ENCODE results near the gene NCAN. TPM values are rescaled to one million over a fixed set of nuclear protein-coding genes. Genes with fewer than 3 reads are reported as not detected.
A peak's percentile ranks its signal among the peaks of the same experiment; 100 is the strongest.

The NCAN gene
- total RNA-seq, 3 donors from 2014 or later (not counting 1 experiment from before 2014, with no cell fraction given): not detected

DNA sequence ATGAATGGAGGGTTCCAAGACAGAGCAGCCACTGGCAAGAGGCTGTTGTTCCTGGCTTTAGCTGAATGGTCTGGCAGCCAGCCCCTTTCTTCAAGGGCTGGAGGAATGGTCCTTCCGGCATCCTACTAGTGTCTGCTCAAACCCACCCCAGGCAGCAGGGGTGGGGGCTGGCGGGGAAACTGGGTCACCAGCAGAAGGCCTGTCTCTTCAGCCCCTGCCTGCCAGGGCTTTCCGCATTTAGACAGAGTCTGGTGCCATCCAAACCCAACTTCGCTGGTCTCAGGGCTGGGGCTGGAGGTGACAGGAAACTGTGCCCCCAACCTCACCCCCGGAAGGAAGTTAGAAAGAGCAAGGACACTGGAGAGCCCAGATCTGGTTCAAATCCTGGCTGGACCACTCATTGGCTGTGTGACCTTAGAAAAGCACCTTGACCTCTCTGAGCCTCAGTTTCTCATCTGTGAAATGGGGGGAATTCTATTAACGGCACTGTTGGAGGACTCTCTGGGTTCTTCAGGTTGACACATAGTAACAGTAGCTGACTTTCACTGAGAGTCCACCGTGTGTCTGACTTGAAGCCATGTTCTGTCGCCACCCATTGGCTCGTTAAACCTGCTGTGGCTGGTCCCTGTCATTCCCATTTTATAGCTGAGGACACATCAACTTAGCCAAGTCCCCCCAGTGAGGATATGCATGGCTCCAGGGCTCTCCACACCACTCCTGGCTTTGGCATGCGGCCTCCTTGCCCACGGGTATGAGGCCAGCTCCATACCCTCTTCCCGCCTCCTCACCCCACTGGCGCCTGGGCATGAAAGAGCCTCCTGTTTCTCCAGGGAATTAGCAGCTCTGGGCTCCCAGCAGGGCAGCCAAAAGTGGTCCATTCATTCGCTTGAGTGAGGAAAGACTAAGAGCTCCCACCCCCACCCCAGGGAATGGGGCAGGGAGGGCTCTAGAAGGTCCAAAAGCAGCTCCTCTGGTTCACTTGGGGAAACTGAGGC lies 6.0 kb upstream of the NCAN start:
- Histone ChIP-seq H3K36me3 (ENCODE audit: control insufficient read depth, insufficient read depth, low read length) (peaks cover 4% of the 10 kb centered on the region), H3K4me1 (ENCODE audit: control insufficient read depth, insufficient read depth, low read length) (peaks cover 41% of the 10 kb centered on the region), H3K9me3 (ENCODE audit: control insufficient read depth, insufficient read depth, low read length) (no peaks in the 10 kb centered on the region), H3K4me3 (ENCODE audit: low read length) (no peak overlapping the region), H3K27me3 (ENCODE audit: control insufficient read depth, insufficient read depth, low read length) (no peaks in the 10 kb centered on the region), H3K27ac (ENCODE audit: low read length) (no peak overlapping the region)
- Mint-ChIP-seq H3K4me1 (peaks cover 24 to 32% of the 10 kb centered on the region in 2 donors), H3K36me3 (no peaks in the 10 kb centered on the region), H3K4me3 (no peak overlapping the region), H3K27me3 (ENCODE audit: low read depth in 2 of 2) (peaks cover 0 to 9% of the 10 kb centered on the region in 2 donors), H3K27ac (no peak overlapping the region), H3K9me3 (peaks cover 0 to 5% of the 10 kb centered on the region in 2 donors)
- intact Hi-C loops (cut with micrococcal nuclease): no loop called here
- 63% methylated on average over 14 of the region's 14 CpGs for WGBS (ENCODE audit: insufficient coverage)
- no peak for ATAC-seq
- TF ChIP-seq, protein P1, sequence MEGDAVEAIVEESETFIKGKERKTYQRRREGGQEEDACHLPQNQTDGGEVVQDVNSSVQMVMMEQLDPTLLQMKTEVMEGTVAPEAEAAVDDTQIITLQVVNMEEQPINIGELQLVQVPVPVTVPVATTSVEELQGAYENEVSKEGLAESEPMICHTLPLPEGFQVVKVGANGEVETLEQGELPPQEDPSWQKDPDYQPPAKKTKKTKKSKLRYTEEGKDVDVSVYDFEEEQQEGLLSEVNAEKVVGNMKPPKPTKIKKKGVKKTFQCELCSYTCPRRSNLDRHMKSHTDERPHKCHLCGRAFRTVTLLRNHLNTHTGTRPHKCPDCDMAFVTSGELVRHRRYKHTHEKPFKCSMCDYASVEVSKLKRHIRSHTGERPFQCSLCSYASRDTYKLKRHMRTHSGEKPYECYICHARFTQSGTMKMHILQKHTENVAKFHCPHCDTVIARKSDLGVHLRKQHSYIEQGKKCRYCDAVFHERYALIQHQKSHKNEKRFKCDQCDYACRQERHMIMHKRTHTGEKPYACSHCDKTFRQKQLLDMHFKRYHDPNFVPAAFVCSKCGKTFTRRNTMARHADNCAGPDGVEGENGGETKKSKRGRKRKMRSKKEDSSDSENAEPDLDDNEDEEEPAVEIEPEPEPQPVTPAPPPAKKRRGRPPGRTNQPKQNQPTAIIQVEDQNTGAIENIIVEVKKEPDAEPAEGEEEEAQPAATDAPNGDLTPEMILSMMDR (IDR thresholded peaks at IDR 0.05): no peak
- DNase-seq: no peak

DNA sequence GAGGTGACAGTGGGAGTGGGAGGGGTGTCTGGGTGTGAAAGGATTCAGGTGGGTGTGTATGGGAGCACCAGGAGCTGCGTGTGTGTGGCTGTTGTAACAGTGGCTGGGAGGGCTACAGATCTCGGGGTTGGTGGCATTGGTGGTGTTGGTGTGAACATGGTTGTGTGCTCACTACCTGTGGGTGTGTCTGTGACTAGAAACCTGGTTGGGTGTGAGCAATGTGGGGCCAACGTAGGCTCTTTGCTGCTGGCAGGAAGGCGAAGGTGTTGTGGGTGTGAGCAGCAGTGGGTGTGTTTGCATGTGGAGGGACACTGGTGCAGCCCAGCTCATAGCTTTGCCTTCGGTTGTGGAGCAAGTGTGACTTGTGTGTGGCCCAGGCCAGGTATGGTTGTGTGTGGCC lies 4.8 kb upstream of the NCAN start:
- peaks cover 36% of the 10 kb centered on the region for H3K4me1 ChIP-seq (ENCODE audit: control insufficient read depth, insufficient read depth, low read length)
- no peaks in the 10 kb centered on the region for H3K9me3 ChIP-seq (ENCODE audit: control insufficient read depth, insufficient read depth, low read length)
- Mint-ChIP-seq H3K27me3 (ENCODE audit: low read depth in 2 of 2) (peaks cover 0 to 15% of the 10 kb centered on the region in 2 donors), H3K4me3 (peak overlapping the region; percentile 26), H3K4me1 (peaks cover 24 to 31% of the 10 kb centered on the region in 2 donors), H3K27ac (peak overlapping the region in 1 of 2 donors; percentile 15), H3K9me3 (peaks cover 0 to 5% of the 10 kb centered on the region in 2 donors), H3K36me3 (no peaks in the 10 kb centered on the region)
- DNase-seq (no peak), ATAC-seq (no peak)
- H3K27me3 ChIP-seq (ENCODE audit: control insufficient read depth, insufficient read depth, low read length): peaks cover 6% of the 10 kb centered on the region
- intact Hi-C loops (cut with micrococcal nuclease): no loop called here
- TF ChIP-seq, protein P1 (IDR thresholded peaks at IDR 0.05): no peak
- H3K4me3 ChIP-seq (ENCODE audit: low read length): no peak overlapping the region
- WGBS (ENCODE audit: insufficient coverage): 41% methylated on average over 5 of the region's 5 CpGs
- no peak overlapping the region for H3K27ac ChIP-seq (ENCODE audit: low read length)
- H3K36me3 ChIP-seq (ENCODE audit: control insufficient read depth, insufficient read depth, low read length): no peaks in the 10 kb centered on the region

DNA sequence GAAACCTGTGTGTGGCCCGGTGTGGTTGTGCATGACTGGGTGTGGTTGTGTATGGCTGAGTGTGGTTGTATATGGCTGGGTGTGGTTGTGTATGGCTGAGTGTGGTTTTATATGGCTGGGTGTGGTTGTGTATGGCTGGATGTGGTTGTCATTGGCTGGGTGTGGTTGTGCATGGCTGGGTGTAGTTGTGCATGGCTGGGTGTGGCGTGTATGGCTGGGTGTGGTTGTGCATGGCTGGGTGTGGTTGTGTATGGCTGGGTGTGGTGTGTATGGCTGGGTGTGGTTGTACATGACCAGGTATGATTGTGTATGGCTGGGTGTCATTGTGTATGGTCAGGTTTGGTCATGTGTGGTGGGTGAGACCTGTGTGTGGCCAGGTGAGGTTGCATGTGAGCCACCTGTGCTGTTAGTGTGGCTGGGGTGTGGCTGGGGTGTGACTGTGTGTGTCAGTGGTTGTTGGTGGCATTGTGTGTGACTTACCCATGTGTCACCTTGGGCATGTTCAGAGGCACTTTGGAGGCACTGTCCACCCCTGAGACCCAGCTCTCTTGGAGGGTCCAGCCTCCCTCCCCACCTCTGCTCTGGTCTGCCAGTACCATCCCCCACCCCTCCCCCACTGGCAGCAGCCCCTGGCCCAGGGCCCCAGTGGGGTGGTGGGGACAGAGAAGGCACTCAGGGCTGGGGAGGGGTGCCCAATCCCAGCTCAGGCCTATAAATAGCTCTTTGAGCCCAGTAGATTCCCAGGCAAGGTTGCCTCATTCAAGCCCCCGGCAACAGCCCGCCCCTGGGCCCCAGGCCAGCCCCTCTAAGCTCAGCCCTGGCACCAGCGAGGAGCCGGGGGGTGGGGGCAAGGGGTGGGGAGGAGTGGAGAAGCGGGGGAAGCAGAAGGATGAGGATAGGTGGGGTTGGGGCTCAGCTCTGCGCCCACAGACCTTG lies 3.9 kb upstream of the NCAN start:
- Mint-ChIP-seq H3K27me3 (ENCODE audit: low read depth in 2 of 2) (peaks cover 1 to 17% of the 10 kb centered on the region in 2 donors), H3K27ac (peak overlapping the region in 1 of 2 donors; percentile 15), H3K4me3 (no peak overlapping the region), H3K36me3 (no peaks in the 10 kb centered on the region), H3K9me3 (peaks cover 0 to 5% of the 10 kb centered on the region in 2 donors), H3K4me1 (peaks cover 15 to 21% of the 10 kb centered on the region in 2 donors)
- TF ChIP-seq, protein P1 (IDR thresholded peaks at IDR 0.05): no peak
- intact Hi-C loops (cut with micrococcal nuclease): no loop called here
- WGBS (ENCODE audit: insufficient coverage): 87% methylated on average over 3 of the region's 8 CpGs
- Histone ChIP-seq H3K4me1 (ENCODE audit: control insufficient read depth, insufficient read depth, low read length) (peaks cover 26% of the 10 kb centered on the region), H3K9me3 (ENCODE audit: control insufficient read depth, insufficient read depth, low read length) (no peaks in the 10 kb centered on the region), H3K27ac (ENCODE audit: low read length) (no peak overlapping the region), H3K27me3 (ENCODE audit: control insufficient read depth, insufficient read depth, low read length) (peaks cover 15% of the 10 kb centered on the region), H3K4me3 (ENCODE audit: low read length) (no peak overlapping the region), H3K36me3 (ENCODE audit: control insufficient read depth, insufficient read depth, low read length) (no peaks in the 10 kb centered on the region)
- no peak for DNase-seq
- no peak for ATAC-seq

Data from natural killer cell (primary cell).